SK-N-SH (cell line): ENCODE results near the gene STX17. TPM values are rescaled to one million over a fixed set of nuclear protein-coding genes. Genes with fewer than 3 reads are reported as not detected.

Experiments
- CTCF ChIA-PET: fragments of 300-600, 350-600 bp; formaldehyde crosslinking; extraction: SDS; loops from one replicate; lab custom pipeline; 2021; lab: Yijun Ruan, JAX
- POLR2A ChIA-PET: fragments of 350-600 bp; sonication (Branson Sonifier 250); formaldehyde crosslinking; extraction: SDS; loops from one replicate; lab custom pipeline; 2020; ENCODE audit warnings: antibody characterized with exemption, inconsistent platforms; lab: Yijun Ruan, JAX
- DNase-seq: peaks from one replicate; pipeline ENCODE4 v3.0.0; 2012
- H2AFZ ChIP-seq: fragments of 200-600 bp; sonication (generic); 2 replicates; pipeline ENCODE4 v1.8.1; 2016; ENCODE audit warnings: antibody characterized with exemption, mild to moderate bottlenecking, low read depth
- H3F3A ChIP-seq: fragments of 200-600 bp; sonication (generic); replicated peaks from 2 replicates; pipeline ENCODE3; 2016; ENCODE audit warnings: antibody characterized with exemption, mild to moderate bottlenecking; ENCODE audit not compliant: insufficient read depth
- H3K27ac ChIP-seq, 2 experiments: fragments of 200-500 bp in 1 of 2; fragments of 200-600 bp in 1 of 2; sonication (Bioruptor generic) in 1 of 2; sonication (generic), shearing (Covaris generic) in 1 of 2; 2 replicates each; pipeline versions ENCODE4 v1.5.1 to v1.6.1; 2014 to 2016; ENCODE audit warnings: low read depth in 2 of 2, inconsistent platforms in 1 of 2, low read length in 1 of 2, mild to moderate bottlenecking in 1 of 2, mixed read lengths in 1 of 2
- H3K27me3 ChIP-seq: fragments of 200-600 bp; sonication (generic), shearing (Covaris generic); 2 replicates; pipeline ENCODE4 v1.6.1; 2016; ENCODE audit warnings: mixed run types; ENCODE audit not compliant: insufficient read depth
- H3K36me3 ChIP-seq, 2 experiments: fragments of 200-500 bp in 1 of 2; fragments of 200-600 bp in 1 of 2; sonication (Bioruptor generic) in 1 of 2; sonication (generic) in 1 of 2; replicated peaks in 1 of 2; 2 replicates each; pipeline versions ENCODE3 to v1.5.1; 2014 to 2016; ENCODE audit warnings: low read length in 1 of 2, mild to moderate bottlenecking in 1 of 2; ENCODE audit not compliant: insufficient read depth in 2 of 2, control insufficient read depth in 1 of 2
- H3K4me1 ChIP-seq, 2 experiments: fragments of 200-500 bp in 1 of 2; fragments of 200-600 bp in 1 of 2; sonication (Bioruptor generic) in 1 of 2; sonication (generic), shearing (Covaris generic) in 1 of 2; 2 replicates each; pipeline versions ENCODE4 v1.5.1 to v1.6.1; 2014 to 2016; ENCODE audit warnings: low read depth in 1 of 2, low read length in 1 of 2, mixed run types in 1 of 2; ENCODE audit not compliant: insufficient read depth in 2 of 2, control insufficient read depth in 1 of 2
- H3K4me2 ChIP-seq: fragments of 200-600 bp; sonication (generic), shearing (Covaris generic); 2 replicates; pipeline ENCODE4 v1.6.1; 2017; ENCODE audit warnings: mixed run types
- H3K4me3 ChIP-seq, 2 experiments: fragments of 200-500 bp in 1 of 2; fragments of 200-600 bp in 1 of 2; sonication (Bioruptor generic) in 1 of 2; sonication (generic), shearing (Covaris generic) in 1 of 2; 2 replicates each; pipeline versions ENCODE4 v1.5.1 to v1.8.1; 2014 to 2016; ENCODE audit warnings: low read depth in 2 of 2, inconsistent platforms in 1 of 2, low read length in 1 of 2, mild to moderate bottlenecking in 1 of 2, mixed read lengths in 1 of 2, moderate library complexity in 1 of 2
- H3K79me2 ChIP-seq: fragments of 200-600 bp; sonication (generic); 2 replicates; pipeline ENCODE4 v1.8.1; 2017; ENCODE audit warnings: mild to moderate bottlenecking; ENCODE audit not compliant: insufficient read depth
- H3K9ac ChIP-seq: fragments of 200-600 bp; sonication (generic); 2 replicates; pipeline ENCODE4 v1.6.1; 2017; ENCODE audit warnings: mixed run types
- H3K9me2 ChIP-seq: fragments of 200-600 bp; sonication (generic); 2 replicates; pipeline ENCODE4 v1.6.1; 2017; ENCODE audit warnings: mixed run types
- H3K9me3 ChIP-seq: fragments of 200-600 bp; sonication (generic); 2 replicates; pipeline ENCODE4 v1.6.1; 2017; ENCODE audit warnings: mixed run types, mild to moderate bottlenecking, moderate library complexity
- H4K20me1 ChIP-seq: fragments of 200-600 bp; sonication (generic); 2 replicates; pipeline ENCODE4 v1.6.1; 2017; ENCODE audit warnings: mild to moderate bottlenecking, mixed run types; ENCODE audit not compliant: insufficient read depth
- CHD2 ChIP-seq: fragments of 150-350 bp; IDR thresholded peaks from 2 replicates; pipeline ENCODE4 v1.6.1; 2018; ENCODE audit warnings: low read length; ENCODE audit not compliant: partially characterized antibody
- ELF1 ChIP-seq: IDR thresholded peaks from 2 replicates; pipeline ENCODE4 v1.4.0; 2012
- GATA2 ChIP-seq: sonication (generic); formaldehyde crosslinking; IDR thresholded peaks from 2 replicates; pipeline ENCODE4 v1.5.0; 2020; ENCODE audit warnings: mild to moderate bottlenecking, missing genetic modification reagents
- MEF2A ChIP-seq: IDR thresholded peaks from 2 replicates; pipeline ENCODE4 v1.4.0; 2012; ENCODE audit warnings: low read depth, borderline replicate concordance
- RCOR1 ChIP-seq: fragments of 150-350 bp; IDR thresholded peaks from 2 replicates; pipeline ENCODE4 v1.6.1; 2017; ENCODE audit warnings: antibody characterized with exemption, low read length
- SIN3A ChIP-seq: IDR thresholded peaks from 2 replicates; pipeline ENCODE4 v1.6.1; 2012; ENCODE audit warnings: low read depth, mild to moderate bottlenecking, low read length, moderate library complexity, borderline replicate concordance
- SMC3 ChIP-seq: IDR thresholded peaks from 2 replicates; pipeline ENCODE4 v1.6.1; 2012; ENCODE audit warnings: low read depth, low read length, improper control_type of control experiment
- TAF1 ChIP-seq: IDR thresholded peaks from 2 replicates; pipeline ENCODE4 v1.6.1; 2012; ENCODE audit warnings: low read depth, mild to moderate bottlenecking, low read length, moderate library complexity, borderline replicate concordance
- TCF12 ChIP-seq: IDR thresholded peaks from 2 replicates; pipeline ENCODE4 v1.4.0; 2012
- TEAD4 ChIP-seq: IDR thresholded peaks from 2 replicates; pipeline ENCODE4 v1.4.0; 2012; ENCODE audit warnings: mild to moderate bottlenecking, borderline replicate concordance; ENCODE audit not compliant: insufficient read depth
- YY1 ChIP-seq: IDR thresholded peaks from 2 replicates; pipeline ENCODE4 v1.4.0; 2012; ENCODE audit warnings: low read depth, mild to moderate bottlenecking
- ZBTB33 ChIP-seq: IDR thresholded peaks from 2 replicates; pipeline ENCODE4 v1.4.0; 2012; ENCODE audit warnings: low read depth, borderline replicate concordance
- polyA plus RNA-seq, 3 experiments: library from polyadenylated mRNA; depleted of rRNA; stranded (reverse); fragments of >200 nt; gene quantifications; 2 replicates each; pipeline ENCODE4 v1.2.3, GENCODE V29; 2012
- TF ChIP-seq, protein P1 (sequence below): IDR thresholded peaks from 2 replicates; pipeline ENCODE4; 2012
- TF ChIP-seq, protein P2 (sequence below): IDR thresholded peaks from 2 replicates; pipeline ENCODE4 v1.4.0; 2012; ENCODE audit warnings: low read depth

STX17 gene
- polyA plus RNA-seq, 1 of the 3 experiments (the other 2 are of a cell fraction), result 6.1 TPM

DNA sequence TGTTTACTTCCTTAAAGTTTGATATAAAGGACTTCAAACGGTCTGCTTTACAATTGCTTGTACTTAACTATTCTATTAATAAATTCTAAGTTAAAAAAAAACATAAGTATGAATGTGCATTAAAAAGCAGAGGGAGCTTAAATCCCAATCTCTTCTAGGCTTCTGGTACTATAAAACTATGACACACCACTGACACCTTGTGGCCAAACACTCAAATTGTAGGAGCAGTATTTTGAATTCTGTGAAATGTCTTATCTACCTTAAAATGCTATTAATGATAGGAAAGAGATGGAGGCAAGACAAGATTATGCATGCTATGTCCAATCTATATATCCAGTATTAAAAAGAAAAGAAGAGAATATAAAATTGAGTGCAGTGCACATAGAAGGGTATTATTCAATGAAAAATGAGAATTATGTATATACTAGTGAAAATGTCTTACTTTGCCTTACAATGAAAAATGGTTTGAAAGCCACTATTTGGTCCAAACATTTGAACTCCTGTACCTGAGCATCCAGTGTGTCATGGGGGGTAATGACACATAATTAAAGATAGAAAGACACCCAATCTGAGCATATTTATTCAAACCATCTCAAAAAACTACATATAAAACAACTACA, 104.7 kb downstream of the STX17 start (continued):
- TF ChIP-seq ZBTB33, result no peak
- peak; percentile 49 for TF ChIP-seq SMC3

DNA sequence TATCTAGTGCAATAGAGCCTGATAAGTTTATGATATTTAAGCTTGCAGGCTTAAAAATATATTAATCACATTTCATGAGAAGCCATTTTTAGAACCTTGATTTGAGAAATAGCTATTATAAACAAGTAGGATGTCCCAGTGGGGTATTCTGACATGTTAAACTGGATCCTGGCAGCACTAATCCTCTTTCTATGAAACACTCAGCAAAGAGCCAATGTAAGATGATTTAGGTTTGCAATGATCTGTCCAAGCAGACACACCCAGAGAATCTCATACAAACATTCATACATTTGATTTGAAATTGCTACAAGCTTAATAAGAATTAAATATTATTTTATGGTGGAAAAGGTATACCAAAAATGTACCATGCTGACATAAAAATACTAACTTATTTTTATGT, 105.8 kb downstream of the STX17 start:
- Histone ChIP-seq H3K4me2 (no peak overlapping the region), H3K4me1 (no peaks in the 10 kb centered on the region), H3K9ac (no peak overlapping the region), H3K4me3 (no peak overlapping the region), H3K27me3 (no peaks in the 10 kb centered on the region), H3K79me2 (0 out of 2 replicates have a peak, but pooled peaks cover 7% of the 10 kb centered on the region), H2AFZ (no peak overlapping the region), H4K20me1 (no peaks in the 10 kb centered on the region), H3K27ac (no peak overlapping the region), H3F3A (no peaks in the 10 kb centered on the region), H3K36me3 (peaks cover 43 to 56% of the 10 kb centered on the region in 2 experiments), H3K9me2 (no peaks in the 10 kb centered on the region), H3K9me3 (peaks cover 10% of the 10 kb centered on the region)
- POLR2A ChIA-PET, result no interaction called here
- CTCF ChIA-PET, result interaction anchor here (1.0 to 2.4 kb wide), 6 partner anchors 11 to 850 kb away, joined by 3 to 10 read pairs (median 6); no protein-coding TSS in a partner anchor
- TF ChIP-seq, protein P1, sequence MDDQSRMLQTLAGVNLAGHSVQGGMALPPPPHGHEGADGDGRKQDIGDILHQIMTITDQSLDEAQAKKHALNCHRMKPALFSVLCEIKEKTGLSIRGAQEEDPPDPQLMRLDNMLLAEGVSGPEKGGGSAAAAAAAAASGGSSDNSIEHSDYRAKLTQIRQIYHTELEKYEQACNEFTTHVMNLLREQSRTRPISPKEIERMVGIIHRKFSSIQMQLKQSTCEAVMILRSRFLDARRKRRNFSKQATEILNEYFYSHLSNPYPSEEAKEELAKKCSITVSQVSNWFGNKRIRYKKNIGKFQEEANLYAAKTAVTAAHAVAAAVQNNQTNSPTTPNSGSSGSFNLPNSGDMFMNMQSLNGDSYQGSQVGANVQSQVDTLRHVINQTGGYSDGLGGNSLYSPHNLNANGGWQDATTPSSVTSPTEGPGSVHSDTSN, result no peak
- TF ChIP-seq TAF1, result no peak
- TF ChIP-seq RCOR1, result no peak
- no peak for TF ChIP-seq ELF1
- TF ChIP-seq YY1, result no peak
- TF ChIP-seq, protein P2, sequence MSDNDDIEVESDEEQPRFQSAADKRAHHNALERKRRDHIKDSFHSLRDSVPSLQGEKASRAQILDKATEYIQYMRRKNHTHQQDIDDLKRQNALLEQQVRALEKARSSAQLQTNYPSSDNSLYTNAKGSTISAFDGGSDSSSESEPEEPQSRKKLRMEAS, result no peak
- TF ChIP-seq SIN3A, result no peak
- TF ChIP-seq MEF2A, result no peak
- no peak for TF ChIP-seq TCF12
- TF ChIP-seq CHD2, result no peak
- TF ChIP-seq GATA2, result no peak
- TF ChIP-seq TEAD4, result no peak
- no peak for DNase-seq
